Gastrocnemius medialis (tissue), 4 donors: Measurements from ENCODE around the gene PPDPF.

Experiments
- CTCF ChIP-seq, 5 experiments: fragments of 450-650 bp in 3 of 5; fragments of 200-600 bp in 2 of 5; sonication (generic) in 2 of 5; IDR thresholded peaks in 4 of 5; conservative IDR thresholded peaks in 1 of 5; 1 replicate in 4 of 5; 2 replicates in 1 of 5; pipeline ENCODE4 v1.5.1; 2016 to 2019; ENCODE audit warnings: antibody characterized with exemption in 5 of 5, mild to moderate bottlenecking in 3 of 5, moderate library complexity in 3 of 5
- POLR2A ChIP-seq, 2 donors: fragments of 450-650 bp; IDR thresholded peaks; one replicate each; pipeline ENCODE4 v1.6.1; 2017; ENCODE audit warnings: antibody characterized with exemption in 2 of 2, mild to moderate bottlenecking in 2 of 2, moderate library complexity in 2 of 2

GRCh38 chr20:63484651-63485403 is 35.7 kb upstream of the PPDPF start:
- TF ChIP-seq CTCF (IDR thresholded peaks at IDR 0.05 in 4 of 5, conservative IDR thresholded peaks at IDR 0.05 in 1 of 5) = no peak
- TF ChIP-seq POLR2A (IDR thresholded peaks at IDR 0.05) = no peak
